ENCODE results near the gene ENTHD1. TPM values are rescaled to one million over a fixed set of nuclear protein-coding genes. Genes with fewer than 3 reads are reported as not detected.
"Not testable (repeated sequence)": the region's sequence is repeated elsewhere in the genome, so short reads cannot be mapped to it uniquely, and the experiment has no call there.

Gene ENTHD1
- total RNA-seq, 1 experiment from 2014 or later = 41.5 TPM

- no peak for DNase-seq (ENCODE audit: low read depth, low spot score)
- in situ Hi-C loops (cut with HindIII; ENCODE audit: low pct_unique_long_range_greater_than_20kb, low sequenced_read_pairs) = no loop called here
These were observed 16.3 kb downstream of the ENTHD1 start for GRCh38 chr22:39877079-39877845.

GRCh38 chr22:39875176-39875885 is 18.2 kb downstream of the ENTHD1 start:
- in situ Hi-C loops (cut with HindIII; ENCODE audit: low pct_unique_long_range_greater_than_20kb, low sequenced_read_pairs); DNase-seq (ENCODE audit: low read depth, low spot score): not testable (repeated sequence)

DNA sequence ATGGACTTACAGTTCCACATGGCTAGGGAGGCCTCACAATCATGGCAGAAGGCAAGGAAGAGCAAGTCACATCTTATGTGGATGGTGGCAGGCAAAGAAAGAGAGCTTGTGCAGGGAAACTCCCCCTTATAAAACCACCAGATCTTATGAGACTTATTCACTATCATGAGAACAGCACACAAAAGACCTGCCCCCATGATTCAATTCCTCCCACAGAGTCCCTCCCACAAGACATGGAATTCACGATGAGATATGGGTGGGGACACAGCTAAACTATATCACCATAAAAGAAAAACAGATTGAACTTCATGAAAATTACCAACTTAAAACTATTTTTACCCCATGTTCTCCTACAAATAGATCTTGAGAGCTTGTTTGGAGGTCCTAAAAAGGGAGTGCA is 19.6 kb downstream of the ENTHD1 start:
- in situ Hi-C loops (cut with HindIII; ENCODE audit: low pct_unique_long_range_greater_than_20kb, low sequenced_read_pairs) = no loop called here
- DNase-seq (ENCODE audit: low read depth, low spot score) = peak; percentile 93

GRCh38 chr22:39872548-39872947 is 21.0 kb downstream of the ENTHD1 start:
- no peak for DNase-seq (ENCODE audit: low read depth, low spot score)
- in situ Hi-C loops (cut with HindIII; ENCODE audit: low pct_unique_long_range_greater_than_20kb, low sequenced_read_pairs) = no loop called here

- DNase-seq (ENCODE audit: low read depth, low spot score) = no peak
- in situ Hi-C loops (cut with HindIII; ENCODE audit: low pct_unique_long_range_greater_than_20kb, low sequenced_read_pairs) = no loop called here
These were observed 22.4 kb downstream of the ENTHD1 start for GRCh38 chr22:39871008-39871798.

GRCh38 chr22:39869797-39870196 is 23.8 kb downstream of the ENTHD1 start:
- in situ Hi-C loops (cut with HindIII; ENCODE audit: low pct_unique_long_range_greater_than_20kb, low sequenced_read_pairs); DNase-seq (ENCODE audit: low read depth, low spot score): not testable (repeated sequence)

DNA sequence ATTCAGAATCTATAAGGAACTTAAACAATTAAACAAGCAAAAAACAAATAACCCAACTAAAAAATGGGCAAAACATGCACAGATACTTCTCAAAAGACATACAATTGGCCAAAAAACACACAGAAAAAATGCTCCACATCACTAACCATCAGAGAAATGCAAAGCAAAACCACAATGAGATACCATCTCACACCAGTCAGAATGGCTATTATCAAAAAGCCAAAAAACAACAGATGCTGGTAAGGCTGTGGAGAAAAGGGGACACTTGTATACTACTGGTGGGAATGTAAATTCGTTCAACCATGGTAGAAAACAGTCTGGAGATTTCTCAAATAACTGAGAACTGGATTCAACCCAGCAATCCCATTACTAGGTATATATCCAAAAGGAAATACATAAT is 24.8 kb downstream of the ENTHD1 start:
- in situ Hi-C loops (cut with HindIII; ENCODE audit: low pct_unique_long_range_greater_than_20kb, low sequenced_read_pairs) = no loop called here

DNA sequence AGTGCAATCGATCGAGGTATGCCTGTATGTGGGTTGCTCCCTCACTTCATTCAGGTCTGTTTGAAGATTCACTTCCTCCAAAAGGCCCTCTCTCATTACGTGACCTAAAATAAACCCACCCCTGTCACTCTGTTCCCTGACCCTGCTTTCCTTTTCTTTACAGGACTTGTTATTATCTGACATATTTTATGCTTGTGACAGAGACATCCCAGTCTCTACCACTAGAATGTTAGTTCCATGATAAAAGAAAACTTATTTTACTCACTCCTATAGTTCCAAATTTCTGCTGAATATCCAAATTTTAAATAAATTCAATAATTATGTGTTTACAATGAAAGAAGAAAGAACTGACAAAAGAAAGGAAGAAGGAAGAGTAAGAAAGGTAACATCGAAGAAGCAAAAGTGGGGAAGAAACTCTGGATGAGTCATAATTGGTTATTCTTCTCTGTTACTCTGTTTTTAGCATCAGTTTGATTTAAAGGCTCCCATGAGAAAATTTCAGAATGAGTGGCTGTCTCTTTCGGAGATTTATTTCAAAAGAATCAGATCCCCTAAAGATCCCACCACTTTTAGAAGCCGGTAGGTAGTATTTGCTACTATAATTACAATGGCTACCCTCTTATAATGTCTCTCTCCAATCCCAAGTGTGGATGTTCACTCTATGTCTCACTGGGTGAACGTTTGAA is 33.5 kb downstream of the ENTHD1 start:
- no peak for DNase-seq (ENCODE audit: low read depth, low spot score)
- in situ Hi-C loops (cut with HindIII; ENCODE audit: low pct_unique_long_range_greater_than_20kb, low sequenced_read_pairs) = no loop called here

More for the DNA sequence above, 24.8 kb downstream of the ENTHD1 start:
- DNase-seq (ENCODE audit: low read depth, low spot score) = no peak

GRCh38 chr22:39856588-39856987 is 37.0 kb downstream of the ENTHD1 start:
- in situ Hi-C loops (cut with HindIII; ENCODE audit: low pct_unique_long_range_greater_than_20kb, low sequenced_read_pairs) = no loop called here

GRCh38 chr22:39852799-39853198 is 40.8 kb downstream of the ENTHD1 start:
- in situ Hi-C loops (cut with HindIII; ENCODE audit: low pct_unique_long_range_greater_than_20kb, low sequenced_read_pairs) = no loop called here

More at GRCh38 chr22:39856588-39856987, 37.0 kb downstream of the ENTHD1 start:
- peak; percentile 22 for DNase-seq (ENCODE audit: low read depth, low spot score)

GRCh38 chr22:39851606-39852315 is 41.8 kb downstream of the ENTHD1 start:
- no peak for DNase-seq (ENCODE audit: low read depth, low spot score)
- in situ Hi-C loops (cut with HindIII; ENCODE audit: low pct_unique_long_range_greater_than_20kb, low sequenced_read_pairs) = no loop called here

More at GRCh38 chr22:39852799-39853198, 40.8 kb downstream of the ENTHD1 start:
- no peak for DNase-seq (ENCODE audit: low read depth, low spot score)

DNA sequence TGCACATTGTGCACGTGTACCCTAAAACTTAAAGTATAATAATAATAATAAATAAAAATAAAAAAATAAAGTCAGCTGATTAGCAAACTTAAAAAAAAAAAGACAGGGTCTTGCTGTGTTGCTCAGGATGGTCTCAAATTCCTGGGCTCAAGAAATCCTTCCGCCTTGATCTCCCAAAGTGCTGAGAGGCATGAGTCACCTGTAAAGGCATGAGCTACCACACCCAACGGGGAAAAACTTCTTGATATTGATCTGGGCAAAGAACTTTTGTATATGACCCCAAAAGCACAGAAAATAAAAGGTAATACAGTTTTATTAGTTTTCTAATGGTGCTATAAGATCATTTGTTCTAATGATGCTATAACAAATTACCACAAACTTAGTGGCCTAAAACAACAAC is 46.1 kb downstream of the ENTHD1 start:
- in situ Hi-C loops (cut with HindIII; ENCODE audit: low pct_unique_long_range_greater_than_20kb, low sequenced_read_pairs) = no loop called here
- no peak for DNase-seq (ENCODE audit: low read depth, low spot score)

DNA sequence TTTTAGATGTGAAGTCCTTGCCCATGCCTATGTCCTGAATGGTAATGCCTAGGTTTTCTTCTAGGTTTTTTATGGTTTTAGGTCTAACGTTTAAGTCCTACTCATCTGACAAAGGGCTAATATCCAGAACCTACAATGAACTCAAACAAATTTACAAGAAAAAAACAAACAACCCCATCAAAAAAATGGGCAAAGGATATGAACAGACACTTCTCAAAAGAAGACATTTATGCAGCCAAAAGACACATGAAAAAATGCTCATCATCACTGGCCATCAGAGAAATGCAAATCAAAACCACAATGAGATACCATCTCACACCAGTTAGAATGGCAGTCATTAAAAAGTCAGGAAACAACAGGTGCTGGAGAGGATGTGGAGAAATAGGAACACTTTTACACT is 47.0 kb downstream of the ENTHD1 start:
- in situ Hi-C loops (cut with HindIII; ENCODE audit: low pct_unique_long_range_greater_than_20kb, low sequenced_read_pairs); DNase-seq (ENCODE audit: low read depth, low spot score): not testable (repeated sequence)

DNA sequence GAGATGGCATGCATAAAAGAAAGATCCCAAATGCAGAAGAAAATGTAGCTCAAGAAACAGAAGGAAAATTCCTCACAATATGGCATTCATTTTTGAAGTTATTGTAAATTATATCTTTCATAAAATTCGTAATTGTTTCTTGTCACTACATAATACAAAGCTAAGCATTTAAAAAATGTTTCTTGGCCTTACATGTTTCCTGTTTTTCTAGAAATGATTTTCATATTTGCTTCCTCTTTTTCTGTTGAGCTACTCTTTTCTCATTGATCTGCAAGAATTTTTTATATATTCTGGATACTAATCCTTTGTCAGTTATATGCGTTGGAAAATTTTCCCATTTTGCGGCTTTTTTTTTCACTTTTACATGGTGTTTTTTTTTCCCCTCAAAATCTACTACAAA is 48.0 kb downstream of the ENTHD1 start:
- in situ Hi-C loops (cut with HindIII; ENCODE audit: low pct_unique_long_range_greater_than_20kb, low sequenced_read_pairs) = no loop called here
- DNase-seq (ENCODE audit: low read depth, low spot score) = no peak

DNA sequence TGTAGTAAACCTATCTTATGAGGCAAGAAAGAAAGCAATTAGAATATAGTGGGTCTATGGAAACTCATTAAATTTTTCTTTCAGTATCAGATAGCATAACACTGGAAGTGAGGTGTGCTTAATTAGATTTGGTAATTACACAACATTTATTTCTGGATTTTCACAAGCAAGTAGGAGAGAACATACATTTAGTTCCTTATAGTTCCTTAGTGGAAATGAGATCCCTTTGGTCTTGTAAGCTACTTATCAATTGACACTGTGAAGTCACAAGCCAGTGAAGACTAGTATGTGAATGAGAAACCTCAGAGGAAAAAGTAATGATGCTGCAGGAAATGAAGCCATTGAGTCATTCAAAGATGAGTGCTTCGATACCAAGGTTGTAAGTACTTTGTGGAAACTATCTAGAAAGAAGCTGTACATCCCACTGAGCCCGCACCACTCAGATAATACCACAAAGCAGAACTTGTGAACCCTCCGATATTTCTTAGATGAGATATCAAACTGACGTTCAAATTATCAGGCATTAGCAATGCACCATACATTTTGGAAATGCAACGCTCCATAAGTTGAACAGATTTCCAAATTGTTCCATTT is 53.5 kb downstream of the ENTHD1 start:
- in situ Hi-C loops (cut with HindIII; ENCODE audit: low pct_unique_long_range_greater_than_20kb, low sequenced_read_pairs) = no loop called here
- DNase-seq (ENCODE audit: low read depth, low spot score) = no peak

DNA sequence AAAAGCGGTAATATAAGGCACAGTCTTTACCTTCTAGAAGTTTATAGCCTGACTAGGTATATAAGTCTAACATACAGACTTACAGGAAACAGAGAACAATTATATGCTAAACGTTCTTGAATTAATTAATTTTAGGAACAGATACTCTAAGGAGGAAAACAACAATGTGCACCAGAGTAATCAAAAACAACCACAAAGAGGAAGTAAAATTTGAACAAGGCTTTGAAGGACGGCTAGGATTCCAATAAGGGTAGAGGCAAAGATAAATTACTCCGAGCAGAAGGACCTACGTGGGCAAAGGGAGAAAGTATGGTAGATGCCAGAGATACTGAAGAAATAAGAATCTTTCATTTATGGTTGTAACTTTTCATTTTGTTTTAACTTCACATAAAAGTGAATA is 54.4 kb downstream of the ENTHD1 start:
- in situ Hi-C loops (cut with HindIII; ENCODE audit: low pct_unique_long_range_greater_than_20kb, low sequenced_read_pairs) = no loop called here
- DNase-seq (ENCODE audit: low read depth, low spot score) = no peak

- in situ Hi-C loops (cut with HindIII; ENCODE audit: low pct_unique_long_range_greater_than_20kb, low sequenced_read_pairs) = no loop called here
- DNase-seq (ENCODE audit: low read depth, low spot score) = no peak
These were observed 60.0 kb downstream of the ENTHD1 start for GRCh38 chr22:39833610-39834009.

All from SK-MEL-5 (cell line).